22Rv1 (cell line): ENCODE data around the gene TMEM200A.

Source experiments
- ZFX ChIP-seq: fragments of 450-650 bp; IDR thresholded peaks from 2 replicates; pipeline ENCODE4 v1.6.1; 2017; ENCODE audit warnings: antibody characterized with exemption, borderline replicate concordance
- TF ChIP-seq, protein P1 (sequence below): fragments of 450-650 bp; IDR thresholded peaks from 2 replicates; pipeline ENCODE4 v1.5.1; 2017; ENCODE audit warnings: mild to moderate bottlenecking

- TF ChIP-seq, protein P1, sequence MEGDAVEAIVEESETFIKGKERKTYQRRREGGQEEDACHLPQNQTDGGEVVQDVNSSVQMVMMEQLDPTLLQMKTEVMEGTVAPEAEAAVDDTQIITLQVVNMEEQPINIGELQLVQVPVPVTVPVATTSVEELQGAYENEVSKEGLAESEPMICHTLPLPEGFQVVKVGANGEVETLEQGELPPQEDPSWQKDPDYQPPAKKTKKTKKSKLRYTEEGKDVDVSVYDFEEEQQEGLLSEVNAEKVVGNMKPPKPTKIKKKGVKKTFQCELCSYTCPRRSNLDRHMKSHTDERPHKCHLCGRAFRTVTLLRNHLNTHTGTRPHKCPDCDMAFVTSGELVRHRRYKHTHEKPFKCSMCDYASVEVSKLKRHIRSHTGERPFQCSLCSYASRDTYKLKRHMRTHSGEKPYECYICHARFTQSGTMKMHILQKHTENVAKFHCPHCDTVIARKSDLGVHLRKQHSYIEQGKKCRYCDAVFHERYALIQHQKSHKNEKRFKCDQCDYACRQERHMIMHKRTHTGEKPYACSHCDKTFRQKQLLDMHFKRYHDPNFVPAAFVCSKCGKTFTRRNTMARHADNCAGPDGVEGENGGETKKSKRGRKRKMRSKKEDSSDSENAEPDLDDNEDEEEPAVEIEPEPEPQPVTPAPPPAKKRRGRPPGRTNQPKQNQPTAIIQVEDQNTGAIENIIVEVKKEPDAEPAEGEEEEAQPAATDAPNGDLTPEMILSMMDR, result no peak
- no peak for TF ChIP-seq ZFX
These were observed 123.7 kb downstream of the TMEM200A start for GRCh38 chr6:130489514-130489913.
